Activated CD4-positive, CD25-positive, alpha-beta regulatory T cell (primary cell): Measurements from ENCODE around the gene CD82.

Source experiments
- DNase-seq, 4 experiments: peaks; one replicate each; lab custom pipeline; 2025; lab: John Stamatoyannopoulos, UW

Gene CD82

DNA sequence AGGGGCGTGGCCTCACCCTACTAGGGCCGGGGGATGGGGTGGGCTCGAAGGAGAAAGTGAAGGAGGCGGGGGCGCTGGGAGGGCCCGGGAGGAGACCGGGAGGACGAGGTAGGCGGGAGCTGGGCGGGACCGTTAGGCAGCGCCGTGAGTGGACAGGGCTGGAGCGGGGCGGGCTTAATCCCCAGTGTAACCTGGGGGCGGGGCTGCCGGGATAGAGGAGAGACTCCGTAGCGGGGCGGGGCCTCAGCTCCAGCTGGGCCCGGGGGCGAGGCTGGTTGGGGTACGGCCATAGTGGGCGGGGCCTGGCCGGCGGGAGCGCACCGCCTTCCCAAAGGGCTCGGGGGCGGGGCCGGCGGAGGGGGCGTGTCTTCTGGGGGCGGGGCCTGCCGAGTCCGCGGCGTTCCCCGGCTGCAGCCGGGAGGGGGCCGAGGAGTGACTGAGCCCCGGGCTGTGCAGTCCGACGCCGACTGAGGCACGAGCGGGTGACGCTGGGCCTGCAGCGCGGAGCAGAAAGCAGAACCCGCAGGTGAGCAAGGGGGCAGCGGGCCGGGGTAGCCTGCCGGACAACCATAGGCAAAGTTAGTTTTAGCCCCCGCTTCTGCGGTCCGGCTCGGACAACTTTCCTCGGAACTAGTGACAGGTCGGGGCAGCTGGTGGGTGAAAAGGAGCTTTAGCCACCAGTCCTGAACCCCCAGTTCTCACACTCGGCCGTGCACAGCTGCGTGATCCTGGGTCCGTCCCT is at the start of gene CD82:
CD82 (plus strand) TSS at position 453 of the 742 bp plus-strand sequence. CDS start 29,000 bp downstream, outside the sequence.
- peak; percentile 95 to 99 (median 96) for DNase-seq

DNA sequence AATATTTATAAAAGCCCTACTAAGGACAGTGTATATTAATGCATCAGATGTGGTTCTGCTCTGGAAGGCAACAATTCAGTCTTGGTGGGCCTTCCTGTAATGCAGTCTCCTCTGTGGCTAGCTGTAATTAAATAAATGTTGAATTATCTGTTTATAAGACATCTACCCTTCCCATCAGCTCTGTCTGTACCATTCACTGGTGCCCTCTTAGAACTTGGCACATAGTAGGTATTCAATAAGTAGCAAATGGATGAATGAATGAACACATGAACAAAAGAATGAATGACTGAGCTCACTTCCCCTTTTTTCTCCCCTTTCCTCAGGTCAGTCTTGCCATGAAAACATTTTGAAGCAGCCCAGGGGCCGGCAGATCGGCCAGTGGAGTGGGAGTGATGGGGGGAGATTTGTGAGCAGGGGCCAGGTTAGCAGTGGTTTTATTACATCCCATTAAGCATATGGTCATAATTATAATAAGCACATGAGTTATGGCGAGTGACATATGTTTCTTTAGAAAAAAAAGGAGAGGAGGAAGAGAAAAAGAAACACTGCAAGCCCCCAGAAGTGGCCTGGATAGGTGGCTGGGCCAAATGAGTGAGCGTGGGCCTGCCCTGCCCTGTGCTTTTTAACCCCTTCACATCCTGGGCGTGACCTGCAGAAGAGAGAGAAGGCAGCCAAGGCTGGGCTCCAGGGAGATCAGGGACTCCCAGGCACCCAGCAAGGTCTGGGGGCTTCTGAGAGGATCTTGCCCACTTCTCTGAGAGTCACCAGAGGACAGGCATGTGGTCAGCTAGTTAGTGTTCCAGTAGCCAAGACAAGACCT is 48.6 kb upstream of the CD82 start:
- DNase-seq, result no peak

- DNase-seq, result no peak
Observed at GRCh38 chr11:44517541-44517940, 47.9 kb upstream of the CD82 start.

DNA sequence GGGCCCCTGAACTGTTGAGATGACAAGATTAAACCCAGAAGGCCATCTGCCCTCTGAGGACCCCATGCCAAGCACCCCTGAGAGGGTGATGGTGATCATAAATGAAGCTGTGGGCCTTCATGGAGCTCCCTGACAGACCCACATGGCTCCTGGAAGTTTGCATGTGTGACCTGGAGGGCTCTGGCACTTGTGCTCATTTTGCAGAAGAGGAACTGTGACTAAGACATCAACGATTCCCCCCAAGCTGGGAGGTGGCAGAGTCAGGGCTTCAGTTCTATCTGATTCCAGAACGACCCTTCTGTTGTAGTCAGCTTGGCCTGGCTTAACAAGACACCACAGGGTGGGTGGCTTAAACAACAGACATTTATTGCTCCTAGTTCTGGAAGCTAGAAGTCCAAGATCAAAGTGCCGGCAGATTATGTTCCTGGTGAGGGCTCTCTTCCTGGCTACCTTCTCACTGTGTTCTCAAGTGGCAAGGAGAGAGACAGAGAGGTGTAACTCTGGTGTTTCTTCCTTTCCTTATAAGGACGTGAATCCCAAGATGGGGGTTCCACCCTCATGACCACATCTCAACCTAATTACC is 46.4 kb upstream of the CD82 start:
- DNase-seq, result no peak

DNA sequence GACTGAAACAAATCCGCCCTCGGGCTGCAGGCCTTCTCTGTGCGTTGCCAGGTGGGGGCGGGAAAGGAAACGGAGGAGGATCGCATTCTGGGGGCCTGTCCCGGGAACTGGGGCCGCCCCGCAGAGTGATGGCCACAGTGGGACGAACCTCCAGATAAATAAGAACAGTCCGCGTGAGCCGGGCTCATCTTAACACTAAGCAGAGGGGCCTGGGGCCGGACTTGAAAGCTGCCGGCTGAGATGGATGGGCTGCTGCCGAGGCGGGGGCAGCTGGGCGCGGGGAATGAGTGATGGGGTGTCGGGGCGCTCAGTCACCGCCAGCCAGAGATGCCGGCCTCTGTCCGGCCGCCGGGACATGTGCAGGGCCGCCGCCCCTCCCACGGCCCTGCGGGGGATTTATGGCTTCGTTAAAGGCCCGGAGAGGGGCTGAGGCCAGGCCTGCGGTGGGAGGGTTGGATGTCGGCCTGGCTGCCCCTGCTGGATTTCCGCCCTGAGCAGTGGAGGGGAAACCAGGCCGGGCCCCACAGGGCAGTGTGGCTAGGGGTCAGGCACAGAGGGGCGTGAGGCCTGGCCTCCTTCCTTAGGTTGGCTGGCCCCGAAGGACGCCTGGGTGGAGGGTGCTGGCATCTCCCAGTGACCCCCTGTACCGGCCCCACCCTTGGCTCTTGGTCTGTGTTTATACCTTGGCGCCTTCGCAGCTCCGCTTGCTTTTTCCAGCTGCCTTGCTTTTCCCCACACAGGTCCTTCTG is 45.3 kb upstream of the CD82 start:
- no peak for DNase-seq

- no peak for DNase-seq
Observed at GRCh38 chr11:44521148-44521547, 44.3 kb upstream of the CD82 start.

DNA sequence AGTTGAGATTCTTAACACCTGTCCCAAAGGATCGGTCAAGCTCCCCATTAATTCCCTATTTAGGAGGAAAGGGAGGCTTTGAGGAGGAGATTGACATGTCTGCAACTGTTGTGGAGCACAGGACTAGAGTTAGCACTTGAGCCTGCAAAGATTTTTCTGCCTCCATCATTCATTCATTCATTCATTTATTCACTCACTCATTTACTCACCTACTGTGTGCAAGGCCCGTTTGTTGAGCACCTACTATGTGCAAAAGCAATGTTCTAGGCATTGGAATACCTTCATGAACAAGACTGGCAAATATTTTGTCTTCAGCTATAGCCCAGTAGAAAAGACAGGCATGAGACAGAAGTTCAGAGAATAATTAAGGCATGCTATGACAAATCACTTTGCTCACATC is 43.2 kb upstream of the CD82 start:
- DNase-seq, result no peak

GRCh38 chr11:44524346-44524745 is 41.1 kb upstream of the CD82 start:
- no peak for DNase-seq

DNA sequence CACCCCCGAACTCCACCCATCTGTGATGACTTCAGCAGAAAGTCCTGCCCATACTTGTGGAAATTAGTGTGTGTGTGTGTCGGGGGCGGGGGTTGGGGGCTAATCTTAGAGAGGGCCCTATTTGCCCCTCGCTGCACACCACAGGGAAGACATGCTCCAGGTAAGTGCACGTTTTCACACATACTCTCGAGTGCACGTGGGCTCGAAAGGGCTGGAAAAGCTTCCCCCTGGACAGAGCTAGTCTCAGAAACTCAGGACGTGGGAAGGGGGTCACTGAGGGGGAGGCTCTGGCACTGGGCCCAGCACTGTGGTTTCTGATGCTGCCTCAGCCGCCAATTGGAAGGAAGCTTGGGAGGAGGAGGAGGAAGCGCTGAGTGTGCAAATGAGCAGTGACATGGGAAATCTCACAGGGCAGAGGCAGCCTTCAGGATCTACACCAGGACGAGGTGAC is 40.7 kb upstream of the CD82 start:
- DNase-seq, result no peak

GRCh38 chr11:44525473-44526252 is 39.8 kb upstream of the CD82 start:
- no peak for DNase-seq

DNA sequence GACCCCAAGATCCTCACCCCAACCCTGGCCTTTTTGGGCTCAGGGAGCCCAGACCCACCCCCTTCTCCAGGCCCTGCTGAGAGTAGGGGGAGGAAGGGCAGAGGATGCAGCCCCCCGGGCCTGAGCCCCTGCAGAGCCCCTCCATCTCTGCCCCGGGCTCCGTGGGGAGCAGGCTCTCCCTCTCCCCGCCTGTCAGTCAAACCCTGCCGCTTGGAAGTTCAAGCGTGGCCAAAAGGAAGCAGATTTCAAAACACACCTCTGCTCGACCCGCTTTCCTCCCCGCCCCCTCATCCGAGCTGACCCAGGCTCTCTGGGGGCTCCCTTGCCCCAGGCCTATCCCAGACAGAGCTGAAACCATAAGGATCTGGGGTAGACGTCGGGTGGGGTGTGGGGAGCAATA is 39.0 kb upstream of the CD82 start:
- DNase-seq, result no peak

DNA sequence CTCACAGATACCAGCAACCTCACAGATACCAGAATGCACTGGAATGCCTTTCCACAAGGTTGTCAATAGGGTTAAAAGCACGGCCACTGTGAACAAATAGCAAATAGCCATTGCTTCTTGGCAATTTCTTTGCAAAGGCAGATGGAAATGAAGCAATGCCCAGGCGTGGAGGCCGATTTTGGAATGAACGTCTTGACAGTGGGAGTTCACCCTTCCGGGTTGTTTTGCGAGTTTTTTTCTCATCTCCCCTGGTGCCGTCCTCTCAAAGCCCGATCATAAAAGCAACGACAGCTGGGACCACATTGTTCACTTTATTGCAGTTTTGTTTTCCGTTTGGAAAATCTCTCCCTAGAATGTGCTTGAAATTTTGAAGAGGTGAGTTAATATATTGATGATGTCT is 38.0 kb upstream of the CD82 start:
- DNase-seq, result no peak

DNA sequence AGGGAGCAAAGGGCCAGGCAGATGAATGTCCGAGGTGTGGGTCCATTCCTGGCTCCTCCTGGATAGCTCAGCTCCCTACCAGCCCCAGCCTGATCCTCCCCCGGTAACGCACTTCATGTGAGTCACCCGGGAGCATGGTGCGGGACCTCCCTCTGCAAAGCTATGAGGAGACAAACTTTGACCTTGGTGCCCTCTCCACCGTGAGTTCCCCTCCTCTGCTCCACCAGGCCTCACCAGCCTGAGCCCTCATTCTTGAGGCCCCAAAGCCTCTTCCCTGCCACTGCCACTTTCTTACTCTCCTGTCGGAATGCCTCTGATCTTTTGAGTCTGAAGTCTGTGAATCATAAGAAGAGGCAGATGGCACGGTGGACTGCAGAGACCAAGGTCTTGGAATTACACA is 37.4 kb upstream of the CD82 start:
- DNase-seq, result no peak

DNA sequence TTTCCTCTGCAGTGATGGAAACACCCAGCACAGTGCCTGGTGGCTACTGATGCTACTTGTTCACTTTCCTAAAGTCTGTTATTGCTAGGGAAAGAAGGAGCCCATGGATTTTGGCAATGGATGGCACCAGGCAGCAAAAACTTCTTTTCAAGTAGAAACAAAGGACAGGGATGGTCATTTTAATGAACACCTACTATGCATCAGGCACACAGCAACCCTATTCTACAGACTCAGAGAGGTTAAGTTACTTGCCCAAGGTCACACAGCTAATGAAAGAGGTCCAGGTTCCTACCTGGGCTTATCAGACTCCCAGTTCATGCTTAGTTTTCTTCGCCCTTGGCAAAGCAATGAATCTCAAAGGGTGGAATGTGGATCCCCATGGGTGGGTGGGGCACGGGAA is 36.9 kb upstream of the CD82 start:
- DNase-seq, result no peak

GRCh38 chr11:44529895-44530412 is 35.5 kb upstream of the CD82 start:
- no peak for DNase-seq

DNA sequence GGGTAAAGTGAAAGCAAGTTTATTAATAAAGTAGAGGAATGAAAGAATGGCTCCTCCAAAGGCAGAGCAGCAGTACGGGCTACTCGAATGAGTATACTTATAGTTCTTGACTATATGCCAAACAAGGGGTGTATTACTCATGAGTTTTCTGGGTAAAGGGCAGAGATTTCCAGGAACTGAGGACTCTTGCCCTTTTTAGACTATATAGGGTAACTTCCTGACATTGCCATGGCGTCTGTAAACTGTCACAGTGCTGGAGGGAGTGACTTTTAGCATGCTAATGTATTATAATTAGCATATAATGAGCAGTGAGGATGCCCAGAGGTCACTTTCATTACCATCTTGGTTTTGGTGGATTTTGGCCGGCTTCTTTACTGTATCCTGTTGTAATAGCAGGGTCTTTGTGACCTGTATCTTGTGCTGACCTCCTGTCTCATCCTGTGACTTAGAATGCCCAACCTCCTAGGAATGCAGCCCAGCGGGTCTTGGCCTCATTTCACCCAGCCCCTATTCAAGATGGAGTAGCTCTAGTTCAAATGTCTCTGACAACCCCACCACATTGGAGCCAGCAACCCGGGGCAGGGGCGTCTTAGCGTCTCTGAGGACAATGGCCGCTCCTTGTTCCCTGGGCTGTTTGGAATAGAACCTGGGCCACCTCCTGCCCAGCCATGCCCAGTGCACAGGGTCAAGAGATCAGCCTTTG is 34.9 kb upstream of the CD82 start:
- no peak for DNase-seq

GRCh38 chr11:44531116-44531504 is 34.4 kb upstream of the CD82 start:
- no peak for DNase-seq

- no peak for DNase-seq
Observed at GRCh38 chr11:44531636-44532035, 33.8 kb upstream of the CD82 start.

- no peak for DNase-seq
Observed at GRCh38 chr11:44532809-44533208, 32.7 kb upstream of the CD82 start.

DNA sequence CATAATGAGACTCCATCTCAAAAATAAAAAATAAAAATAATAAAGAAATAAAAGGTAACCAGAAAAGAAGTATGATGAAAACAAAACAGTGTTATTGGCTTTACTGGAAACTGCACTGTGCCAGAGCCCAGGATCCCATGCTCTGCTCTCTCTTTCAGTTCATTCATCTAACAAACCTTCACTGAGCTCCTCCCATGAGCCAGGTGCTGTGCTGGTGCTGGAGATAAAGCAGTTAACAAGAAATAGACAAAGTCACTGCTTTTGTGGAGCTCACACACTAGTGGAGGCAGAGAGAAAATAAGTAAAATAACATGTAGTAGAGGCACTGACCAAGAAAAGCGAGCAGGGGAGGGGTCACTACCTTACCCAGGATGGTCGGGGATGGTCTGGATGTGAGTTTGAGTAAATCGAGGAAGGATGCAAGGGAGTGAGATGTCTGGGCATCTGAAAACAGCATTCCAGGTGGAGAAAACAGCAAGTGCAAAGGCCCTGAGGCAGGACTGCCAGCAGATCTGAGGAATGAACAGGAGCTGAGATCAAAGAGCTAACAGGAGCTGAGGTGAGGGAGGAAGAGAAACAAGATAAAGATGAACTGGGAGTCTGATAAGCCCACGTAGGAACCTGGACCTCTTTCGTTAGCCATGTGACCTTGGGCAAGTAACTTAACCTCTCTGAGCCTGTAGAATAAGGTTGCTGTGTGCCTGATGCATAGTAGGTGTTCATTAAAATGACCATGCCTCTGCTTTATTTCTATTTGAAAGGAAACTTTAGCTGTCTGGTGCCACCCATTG is 31.3 kb upstream of the CD82 start:
- no peak for DNase-seq
